H1 (cell line): ENCODE data around the gene AGPAT2. TPM values are rescaled to one million over a fixed set of nuclear protein-coding genes. Genes with fewer than 3 reads are reported as not detected.

Source experiments
- BCL11A ChIP-seq, 2 experiments: IDR thresholded peaks; one replicate each; pipeline ENCODE4 v1.6.1; 2011; ENCODE audit warnings: low read depth in 2 of 2, low read length in 2 of 2, mild to moderate bottlenecking in 2 of 2
- BRCA1 ChIP-seq: IDR thresholded peaks from 2 replicates; pipeline ENCODE4 v1.6.1; 2012; ENCODE audit warnings: low read depth, low read length, improper control_type of control experiment
- CREB1 ChIP-seq: IDR thresholded peaks from 2 replicates; pipeline ENCODE4 v1.6.1; 2012; ENCODE audit warnings: inconsistent platforms
- FOSL1 ChIP-seq: IDR thresholded peaks from 2 replicates; pipeline ENCODE4 v1.6.1; 2011; ENCODE audit warnings: mild to moderate bottlenecking, low read depth, low read length, moderate library complexity; ENCODE audit not compliant: insufficient read depth
- GTF2F1 ChIP-seq: IDR thresholded peaks from 2 replicates; pipeline ENCODE4 v1.6.1; 2012; ENCODE audit warnings: low read depth, low read length, improper control_type of control experiment, borderline replicate concordance
- SP4 ChIP-seq: IDR thresholded peaks from 2 replicates; pipeline ENCODE4 v1.6.1; 2012; ENCODE audit warnings: low read length, inconsistent platforms
- YY1 ChIP-seq: IDR thresholded peaks from 2 replicates; pipeline ENCODE4 v1.6.1; 2011; ENCODE audit warnings: low read depth, mild to moderate bottlenecking, low read length
- polyA plus RNA-seq, 7 experiments: library from polyadenylated mRNA; depleted of rRNA in 3 of 7; stranded (reverse) in 5 of 7; unstranded in 2 of 7; fragments of >200 nt in 5 of 7; fragments of 200-250 nt in 2 of 7; gene quantifications; 1 replicate in 5 of 7; 2 replicates in 1 of 7; 4 replicates in 1 of 7; pipeline versions ENCODE4 v1.2.1 to v1.2.3, GENCODE V29; 2011 to 2013; ENCODE audit warnings: missing spikeins in 2 of 7, mixed read lengths in 2 of 7
- total RNA-seq: library from RNA; stranded (reverse); fragmentation: NEBNext Ultra II Directional; extraction: Animal tissue kit (Norgen Biotek cat#: 25700); gene quantifications from 2 replicates; pipeline ENCODE4 v1.2.1, GENCODE V29; 2021
- TF ChIP-seq, protein P1 (sequence below): IDR thresholded peaks from 2 replicates; pipeline ENCODE4 v1.6.1; 2012; ENCODE audit warnings: inconsistent platforms
- TF ChIP-seq, protein P2 (sequence below), 3 experiments: IDR thresholded peaks; 1 replicate in 2 of 3; 2 replicates in 1 of 3; pipeline versions ENCODE4 v1.5.1 to v1.6.1; 2011; ENCODE audit warnings: low read length in 3 of 3, mild to moderate bottlenecking in 3 of 3, inconsistent platforms in 2 of 3, low read depth in 1 of 3, moderate library complexity in 1 of 3; ENCODE audit not compliant: insufficient read depth in 1 of 3; ENCODE audit errors: control extremely low read depth in 1 of 3
- TF ChIP-seq, protein P3 (sequence below): IDR thresholded peaks from 2 replicates; pipeline ENCODE4 v1.6.1; 2011; ENCODE audit warnings: low read length, improper control_type of control experiment

AGPAT2 gene
- total and polyA plus RNA-seq, 2 of the 8 experiments (the other 6 are each of a cell fraction or from before 2014, with no cell fraction given), result 31.6 to 37.6 TPM

DNA sequence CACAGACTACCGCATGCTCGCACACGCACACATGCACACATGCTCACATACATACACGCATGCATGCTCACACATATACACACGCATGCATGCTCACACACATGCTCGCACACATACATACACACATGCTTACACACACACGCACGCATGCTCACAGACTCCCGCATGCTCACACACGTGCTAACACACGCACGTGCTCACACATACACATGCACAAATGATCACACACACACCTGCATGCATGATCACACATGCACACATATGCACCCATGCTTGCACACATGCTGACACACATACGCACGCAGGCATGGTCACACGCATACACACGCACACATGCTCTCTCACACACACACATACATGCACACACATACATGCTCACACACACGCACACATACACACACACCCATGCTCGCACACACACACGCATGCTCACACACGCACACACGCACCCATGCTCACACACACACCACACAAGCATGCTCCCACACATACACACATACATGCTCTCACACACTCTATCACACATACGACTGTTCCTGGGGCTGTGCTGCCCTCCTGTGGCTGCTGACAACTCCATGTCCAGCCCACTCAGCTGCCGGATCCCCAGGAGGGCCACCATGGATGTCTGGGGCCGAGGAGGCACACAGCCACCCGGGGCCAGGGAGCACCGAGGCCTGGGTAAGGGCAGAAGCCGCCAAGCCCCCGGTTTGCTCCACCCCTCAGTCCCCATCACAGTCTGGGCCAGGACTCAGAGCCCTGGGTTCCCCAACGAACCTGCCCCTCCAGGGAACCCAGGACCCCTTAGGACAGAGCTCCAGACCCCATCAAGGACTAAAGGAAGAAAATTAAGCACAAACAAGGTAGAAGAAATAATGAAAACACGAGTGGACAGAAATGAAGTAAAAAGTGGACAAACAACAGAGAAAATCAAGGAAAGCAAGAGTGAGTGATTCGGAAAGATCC, 55.9 kb downstream of the AGPAT2 start (continued):
- no peak for TF ChIP-seq FOSL1
- TF ChIP-seq, protein P1, sequence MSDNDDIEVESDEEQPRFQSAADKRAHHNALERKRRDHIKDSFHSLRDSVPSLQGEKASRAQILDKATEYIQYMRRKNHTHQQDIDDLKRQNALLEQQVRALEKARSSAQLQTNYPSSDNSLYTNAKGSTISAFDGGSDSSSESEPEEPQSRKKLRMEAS, result no peak
- TF ChIP-seq SP4, result no peak
- TF ChIP-seq, protein P2, sequence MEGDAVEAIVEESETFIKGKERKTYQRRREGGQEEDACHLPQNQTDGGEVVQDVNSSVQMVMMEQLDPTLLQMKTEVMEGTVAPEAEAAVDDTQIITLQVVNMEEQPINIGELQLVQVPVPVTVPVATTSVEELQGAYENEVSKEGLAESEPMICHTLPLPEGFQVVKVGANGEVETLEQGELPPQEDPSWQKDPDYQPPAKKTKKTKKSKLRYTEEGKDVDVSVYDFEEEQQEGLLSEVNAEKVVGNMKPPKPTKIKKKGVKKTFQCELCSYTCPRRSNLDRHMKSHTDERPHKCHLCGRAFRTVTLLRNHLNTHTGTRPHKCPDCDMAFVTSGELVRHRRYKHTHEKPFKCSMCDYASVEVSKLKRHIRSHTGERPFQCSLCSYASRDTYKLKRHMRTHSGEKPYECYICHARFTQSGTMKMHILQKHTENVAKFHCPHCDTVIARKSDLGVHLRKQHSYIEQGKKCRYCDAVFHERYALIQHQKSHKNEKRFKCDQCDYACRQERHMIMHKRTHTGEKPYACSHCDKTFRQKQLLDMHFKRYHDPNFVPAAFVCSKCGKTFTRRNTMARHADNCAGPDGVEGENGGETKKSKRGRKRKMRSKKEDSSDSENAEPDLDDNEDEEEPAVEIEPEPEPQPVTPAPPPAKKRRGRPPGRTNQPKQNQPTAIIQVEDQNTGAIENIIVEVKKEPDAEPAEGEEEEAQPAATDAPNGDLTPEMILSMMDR (IDR thresholded peaks at IDR 0.05; ENCODE audit: control extremely low read depth in 1 of 3, insufficient read depth in 1 of 3, low read depth in 1 of 3, low read length in 3 of 3), result peak in 2 of 3 experiments; percentile 86 to 87; a peak in 3 of 4 replicates
- TF ChIP-seq YY1, result no peak
- TF ChIP-seq, protein P3, sequence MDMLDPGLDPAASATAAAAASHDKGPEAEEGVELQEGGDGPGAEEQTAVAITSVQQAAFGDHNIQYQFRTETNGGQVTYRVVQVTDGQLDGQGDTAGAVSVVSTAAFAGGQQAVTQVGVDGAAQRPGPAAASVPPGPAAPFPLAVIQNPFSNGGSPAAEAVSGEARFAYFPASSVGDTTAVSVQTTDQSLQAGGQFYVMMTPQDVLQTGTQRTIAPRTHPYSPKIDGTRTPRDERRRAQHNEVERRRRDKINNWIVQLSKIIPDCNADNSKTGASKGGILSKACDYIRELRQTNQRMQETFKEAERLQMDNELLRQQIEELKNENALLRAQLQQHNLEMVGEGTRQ, result no peak
- TF ChIP-seq GTF2F1, result no peak
- no peak for TF ChIP-seq BCL11A (IDR thresholded peaks at IDR 0.05; ENCODE audit: low read depth in 2 of 2, low read length in 2 of 2)
- no peak; the same call in 1 of the 2 replicates for TF ChIP-seq CREB1
- TF ChIP-seq BRCA1, result no peak
